Measurements from ENCODE around the gene PRKAG1.

DNA sequence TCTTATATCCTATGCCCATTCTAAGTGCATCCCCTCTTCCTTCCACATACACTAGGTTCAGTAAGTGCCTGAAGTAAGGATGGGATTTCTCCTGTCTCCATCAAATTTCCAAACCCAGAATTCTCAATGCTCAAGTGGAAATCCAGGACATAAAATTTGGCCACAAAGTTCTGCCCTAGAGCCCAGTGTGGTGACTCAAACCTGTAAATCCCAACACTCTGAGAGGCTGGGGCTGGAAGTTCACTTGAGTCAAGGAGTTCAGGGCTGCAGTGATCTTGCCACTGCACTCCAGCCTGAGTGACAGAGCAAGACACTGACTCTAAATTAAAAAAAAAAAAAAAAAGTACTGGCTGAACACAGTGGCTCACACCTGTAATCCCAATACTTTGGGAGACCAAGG, 56.8 kb downstream of the PRKAG1 start:
- TF ChIP-seq, protein P1, sequence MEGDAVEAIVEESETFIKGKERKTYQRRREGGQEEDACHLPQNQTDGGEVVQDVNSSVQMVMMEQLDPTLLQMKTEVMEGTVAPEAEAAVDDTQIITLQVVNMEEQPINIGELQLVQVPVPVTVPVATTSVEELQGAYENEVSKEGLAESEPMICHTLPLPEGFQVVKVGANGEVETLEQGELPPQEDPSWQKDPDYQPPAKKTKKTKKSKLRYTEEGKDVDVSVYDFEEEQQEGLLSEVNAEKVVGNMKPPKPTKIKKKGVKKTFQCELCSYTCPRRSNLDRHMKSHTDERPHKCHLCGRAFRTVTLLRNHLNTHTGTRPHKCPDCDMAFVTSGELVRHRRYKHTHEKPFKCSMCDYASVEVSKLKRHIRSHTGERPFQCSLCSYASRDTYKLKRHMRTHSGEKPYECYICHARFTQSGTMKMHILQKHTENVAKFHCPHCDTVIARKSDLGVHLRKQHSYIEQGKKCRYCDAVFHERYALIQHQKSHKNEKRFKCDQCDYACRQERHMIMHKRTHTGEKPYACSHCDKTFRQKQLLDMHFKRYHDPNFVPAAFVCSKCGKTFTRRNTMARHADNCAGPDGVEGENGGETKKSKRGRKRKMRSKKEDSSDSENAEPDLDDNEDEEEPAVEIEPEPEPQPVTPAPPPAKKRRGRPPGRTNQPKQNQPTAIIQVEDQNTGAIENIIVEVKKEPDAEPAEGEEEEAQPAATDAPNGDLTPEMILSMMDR (IDR thresholded peaks at IDR 0.05), result no peak
- TF ChIP-seq POLR2A (IDR thresholded peaks at IDR 0.05), result no peak

All from Peyer's patch (tissue), 4 donors.